ENCODE measurements around the gene LEF1. TPM values are rescaled to one million over a fixed set of nuclear protein-coding genes. Genes with fewer than 3 reads are reported as not detected.

The LEF1 gene
- total and polyA plus RNA-seq, 9 of the 15 experiments (the other 6 are each of a cell fraction or from before 2014, with no cell fraction given) = 15.1 to 81.1 (median 29.7) TPM

- TF ChIP-seq NR2C1 (IDR thresholded peaks at IDR 0.05) (no peak), NR2C1 (tag; IDR thresholded peaks at IDR 0.05) (no peak), CTBP1 (IDR thresholded peaks at IDR 0.05; ENCODE audit: borderline replicate concordance) (peak; percentile 87), ZNF263 (CRISPR knock-in tag; IDR thresholded peaks at IDR 0.05; ENCODE audit: borderline replicate concordance) (no peak), ZNF274 (IDR thresholded peaks at IDR 0.05; ENCODE audit: borderline replicate concordance, low read depth, low read length) (peak; percentile 34; the same call in 1 of the 2 replicates), SMAD4 (CRISPR knock-in tag; conservative IDR thresholded peaks at IDR 0.05) (peak; percentile 91), KLF16 (IDR thresholded peaks at IDR 0.05) (peak; percentile 92), MEIS2 (IDR thresholded peaks at IDR 0.05; ENCODE audit: partially characterized antibody) (no peak), ZFPM2 (CRISPR knock-in tag; IDR thresholded peaks at IDR 0.05) (no peak), CHCHD3 (CRISPR knock-in tag; IDR thresholded peaks at IDR 0.05) (no peak), ZNF583 (CRISPR knock-in tag; IDR thresholded peaks at IDR 0.05) (no peak), ELF2 (CRISPR knock-in tag; IDR thresholded peaks at IDR 0.05) (no peak), MEF2A (IDR thresholded peaks at IDR 0.05; ENCODE audit: control insufficient read depth, low read depth, low read length) (peak; percentile 38; the same call in 1 of the 2 replicates), RCOR1 (IDR thresholded peaks at IDR 0.05; ENCODE audit: borderline replicate concordance in 1 of 2, low read depth in 2 of 2, low read length in 2 of 2) (peak in 1 of 2 experiments; percentile 71; a peak in 3 of 4 replicates), MLLT1 (IDR thresholded peaks at IDR 0.05) (peak in 1 of 2 experiments; percentile 36; a peak in 1 of 4 replicates), RNF2 (IDR thresholded peaks at IDR 0.05) (peak; percentile 77; the same call in 1 of the 2 replicates), SIX5 (IDR thresholded peaks at IDR 0.05; ENCODE audit: borderline replicate concordance in 1 of 2, insufficient read depth in 1 of 2, low read depth in 1 of 2, low read length in 2 of 2) (no peak), CHAMP1 (IDR thresholded peaks at IDR 0.05) (no peak), GABPA (tag; conservative IDR thresholded peaks at IDR 0.05; ENCODE audit: low read depth) (peak; percentile 25; the same call in 1 of the 2 replicates), ZBTB8A (IDR thresholded peaks at IDR 0.05; ENCODE audit: partially characterized antibody) (no peak), POLR2A (conservative IDR thresholded peaks at IDR 0.05) (no peak), ARID3B (CRISPR knock-in tag; IDR thresholded peaks at IDR 0.05; ENCODE audit: borderline replicate concordance) (no peak), MYC (IDR thresholded peaks at IDR 0.05; ENCODE audit: low read depth, low read length) (0 out of 2 replicates have a peak, but pooled peaks have one; percentile 53), MYC (CRISPR knock-in tag; IDR thresholded peaks at IDR 0.05; ENCODE audit: borderline replicate concordance, low read depth) (no peak), SNIP1 (IDR thresholded peaks at IDR 0.05; ENCODE audit: low read depth) (no peak), PHB2 (IDR thresholded peaks at IDR 0.05; ENCODE audit: low read depth) (peak; percentile 84; the same call in 1 of the 2 replicates), CAMTA2 (CRISPR knock-in tag; conservative IDR thresholded peaks at IDR 0.05) (no peak), ZFP36 (IDR thresholded peaks at IDR 0.05; ENCODE audit: low read depth, low read length, partially characterized antibody) (no peak)
Observed at GRCh38 chr4:108114503-108114902, 54.2 kb downstream of the LEF1 start (continued).

Measured in K562 (cell line).